Activated B cell treated with CpG ODN at 0.5 μM for 24 hours (primary cell): ENCODE data around the gene SLC6A11. TPM values are rescaled to one million over a fixed set of nuclear protein-coding genes. Genes with fewer than 3 reads are reported as not detected.

Experiments used
- ATAC-seq: fragments of 200-7000 bp; cut with Tn5 transposase; one replicate; pipeline ENCODE4 v1.10.0; 2021; ENCODE audit warnings: low read depth, mild to moderate bottlenecking, moderate library complexity
- CTCF ChIA-PET: fragments of 350-600 bp; sonication (Branson Sonifier 250); formaldehyde crosslinking; loops from one replicate; lab custom pipeline; 2021; ENCODE audit warnings: antibody characterized with exemption; lab: Charles Lee
- POLR2A ChIA-PET: fragments of 350-600 bp; sonication (Branson Sonifier 250); formaldehyde crosslinking; loops from one replicate; lab custom pipeline; 2021; ENCODE audit warnings: antibody characterized with exemption; lab: Charles Lee
- DNase-seq: peaks from one replicate; pipeline ENCODE4 v3.0.0; 2022
- H3K27ac Mint-ChIP-seq: one replicate; pipeline ENCODE4 v1.8.0; 2020; ENCODE audit warnings: mixed read lengths
- H3K27me3 Mint-ChIP-seq: one replicate; pipeline ENCODE4 v1.8.0; 2021; ENCODE audit warnings: mixed read lengths
- H3K36me3 Mint-ChIP-seq: one replicate; pipeline ENCODE4 v1.8.0; 2021; ENCODE audit warnings: low read depth, mixed read lengths
- H3K4me1 Mint-ChIP-seq: one replicate; pipeline ENCODE4 v1.8.0; 2021; ENCODE audit warnings: mixed read lengths
- H3K4me3 Mint-ChIP-seq: one replicate; pipeline ENCODE4 v1.8.0; 2020; ENCODE audit warnings: mild to moderate bottlenecking, mixed read lengths
- H3K9me3 Mint-ChIP-seq: one replicate; pipeline ENCODE4 v1.8.0; 2020; ENCODE audit warnings: mixed read lengths
- CTCF ChIP-seq: fragments of 200-600 bp; IDR thresholded peaks from one replicate; pipeline ENCODE4 v1.8.0; 2022; ENCODE audit warnings: antibody characterized with exemption, mild to moderate bottlenecking
- intact Hi-C: fragments of 100-400 bp; cut with micrococcal nuclease; formaldehyde crosslinking; loops from one replicate; pipeline ENCODE4 v1.15.1; 2024
- total RNA-seq: library from RNA; stranded (reverse); gene quantifications from 2 replicates; pipeline ENCODE4 v1.2.3, GENCODE V29; 2022

The SLC6A11 gene
- total RNA-seq, 1 donor from 2014 or later = not detected

GRCh38 chr3:10975695-10976234, 159.7 kb downstream of the SLC6A11 start:
- Mint-ChIP-seq H3K27me3 (peaks cover 23% of the 10 kb centered on the region), H3K9me3 (no peaks in the 10 kb centered on the region), H3K27ac (no peak overlapping the region), H3K36me3 (no peaks in the 10 kb centered on the region), H3K4me3 (no peak overlapping the region), H3K4me1 (no peaks in the 10 kb centered on the region)
- ChIA-PET CTCF (no interaction called here), POLR2A (no interaction called here)
- TF ChIP-seq CTCF = no peak
- no peak for ATAC-seq
- intact Hi-C loops = no loop called here
- no peak for DNase-seq

- no peaks in the 10 kb centered on the region for H3K9me3 Mint-ChIP-seq
- POLR2A ChIA-PET = no interaction called here
- H3K4me1 Mint-ChIP-seq = no peaks in the 10 kb centered on the region
- intact Hi-C loops = no loop called here
- DNase-seq (no peak), ATAC-seq (no peak)
- TF ChIP-seq CTCF = no peak
- CTCF ChIA-PET = no interaction called here
- no peak overlapping the region for H3K4me3 Mint-ChIP-seq
- peaks cover 24% of the 10 kb centered on the region for H3K27me3 Mint-ChIP-seq
- H3K36me3 Mint-ChIP-seq = no peaks in the 10 kb centered on the region
- H3K27ac Mint-ChIP-seq = no peak overlapping the region
Measured at GRCh38 chr3:10976770-10977169, 160.7 kb downstream of the SLC6A11 start.

- ChIA-PET POLR2A (no interaction called here), CTCF (no interaction called here)
- no peak for TF ChIP-seq CTCF
- no peak overlapping the region for H3K4me3 Mint-ChIP-seq
- no peaks in the 10 kb centered on the region for H3K9me3 Mint-ChIP-seq
- no peak overlapping the region for H3K27ac Mint-ChIP-seq
- H3K36me3 Mint-ChIP-seq = no peaks in the 10 kb centered on the region
- DNase-seq = no peak
- no peaks in the 10 kb centered on the region for H3K4me1 Mint-ChIP-seq
- ATAC-seq = no peak
- peaks cover 18% of the 10 kb centered on the region for H3K27me3 Mint-ChIP-seq
- intact Hi-C loops = no loop called here
Measured at GRCh38 chr3:10977892-10978510, 162.0 kb downstream of the SLC6A11 start.

- ChIA-PET CTCF (no interaction called here), POLR2A (no interaction called here)
- Mint-ChIP-seq H3K27ac (no peak overlapping the region), H3K9me3 (no peaks in the 10 kb centered on the region), H3K36me3 (no peaks in the 10 kb centered on the region), H3K4me1 (no peaks in the 10 kb centered on the region), H3K4me3 (no peak overlapping the region), H3K27me3 (peaks cover 15% of the 10 kb centered on the region)
- TF ChIP-seq CTCF = no peak
- DNase-seq (no peak), ATAC-seq (no peak)
- intact Hi-C loops = no loop called here
Measured at GRCh38 chr3:10978956-10979355, 162.9 kb downstream of the SLC6A11 start.

- no peak overlapping the region for H3K4me3 Mint-ChIP-seq
- intact Hi-C loops = no loop called here
Measured at GRCh38 chr3:10980312-10980711, 164.3 kb downstream of the SLC6A11 start.

More at GRCh38 chr3:10980312-10980711, 164.3 kb downstream of the SLC6A11 start:
- Mint-ChIP-seq H3K36me3 (no peaks in the 10 kb centered on the region), H3K27me3 (peaks cover 15% of the 10 kb centered on the region), H3K27ac (no peak overlapping the region), H3K4me1 (no peaks in the 10 kb centered on the region), H3K9me3 (no peaks in the 10 kb centered on the region)
- DNase-seq (no peak), ATAC-seq (no peak)
- CTCF ChIA-PET = interaction anchor here (0.8 kb wide), 1 partner anchor 222 kb away, joined by 3 read pairs; no protein-coding TSS in a partner anchor
- no peak for TF ChIP-seq CTCF
- POLR2A ChIA-PET = no interaction called here
